Endothelial cell of umbilical vein (primary cell): ENCODE data around the gene ATP8A1. TPM values are rescaled to one million over a fixed set of nuclear protein-coding genes. Genes with fewer than 3 reads are reported as not detected.

Source experiments
- BruUV-seq: library from RNA; stranded (reverse); fragments of 400-500 nt; replicated peaks from 2 replicates; lab custom pipeline; 2021; lab: Mats Ljungman, UMichigan
- CTCF ChIA-PET: fragments of 300-600, 350-600 bp; sonication (Branson Sonifier 250); formaldehyde crosslinking; loops from one replicate; lab custom pipeline; 2021; ENCODE audit warnings: antibody characterized with exemption, inconsistent platforms; lab: Charles Lee
- POLR2A ChIA-PET: fragments of 300-600, 350-600 bp; sonication (Branson Sonifier 250); formaldehyde crosslinking; loops from one replicate; lab custom pipeline; 2021; ENCODE audit warnings: antibody characterized with exemption, inconsistent platforms; lab: Charles Lee
- DNase-seq: peaks from one replicate; pipeline ENCODE4 v3.0.0-alpha.2; 2011; ENCODE audit warnings: low read depth, low spot score
- FAIRE-seq: peaks from 2 replicates; lab custom pipeline; 2011; peaks lifted over from hg19 to GRCh38; lab: Jason Lieb, UNC
- H2AFZ ChIP-seq: 2 replicates; pipeline ENCODE4 v1.6.0; 2012; ENCODE audit warnings: low read depth, low read length, control low read depth, inconsistent platforms
- H3K27ac ChIP-seq: 2 replicates; pipeline ENCODE4 v1.5.1; 2011; ENCODE audit warnings: low read depth, mild to moderate bottlenecking, control low read depth, low read length, moderate library complexity; ENCODE audit not compliant: insufficient read depth
- H3K27me3 ChIP-seq, 2 experiments: 2 replicates each; pipeline versions ENCODE4 v1.6.0 to v1.6.1; 2011; ENCODE audit warnings: low read length in 2 of 2, mixed read lengths in 1 of 2; ENCODE audit not compliant: control insufficient read depth in 2 of 2, insufficient read depth in 2 of 2
- H3K36me3 ChIP-seq, 2 experiments: 2 replicates in 1 of 2; 3 replicates in 1 of 2; pipeline ENCODE4 v1.5.1; 2011; ENCODE audit warnings: low read length in 2 of 2, mild to moderate bottlenecking in 1 of 2, moderate library complexity in 1 of 2; ENCODE audit not compliant: control insufficient read depth in 2 of 2, insufficient read depth in 2 of 2; ENCODE audit errors: extremely low read depth in 1 of 2
- H3K4me1 ChIP-seq: 3 replicates; pipeline ENCODE4 v1.5.1; 2011; ENCODE audit warnings: mild to moderate bottlenecking, low read length; ENCODE audit not compliant: control insufficient read depth, insufficient read depth; ENCODE audit errors: extremely low read depth
- H3K4me2 ChIP-seq: 2 replicates; pipeline ENCODE4 v1.6.1; 2011; ENCODE audit warnings: low read length, control low read depth, mixed read lengths; ENCODE audit not compliant: insufficient read depth
- H3K4me3 ChIP-seq, 3 experiments: fragments of 200-600 bp in 1 of 3; sonication (generic), shearing (Covaris generic) in 1 of 3; replicated peaks in 1 of 3; 2 replicates each; pipeline ENCODE4 v1.5.1; 2011 to 2016; ENCODE audit warnings: control low read depth in 3 of 3, low read length in 3 of 3, mild to moderate bottlenecking in 2 of 3, inconsistent platforms in 1 of 3, low read depth in 1 of 3, moderate library complexity in 1 of 3; ENCODE audit not compliant: insufficient read depth in 1 of 3
- H3K79me2 ChIP-seq: 2 replicates; pipeline ENCODE4 v1.6.0; 2012; ENCODE audit warnings: low read length, inconsistent platforms; ENCODE audit not compliant: control insufficient read depth, insufficient read depth
- H3K9ac ChIP-seq: replicated peaks from 2 replicates; pipeline ENCODE3; 2011; ENCODE audit warnings: low read length, control low read depth; ENCODE audit not compliant: insufficient read depth; ENCODE audit errors: extremely low read depth
- H3K9me1 ChIP-seq: replicated peaks from 3 replicates; pipeline ENCODE4 v1.6.0; 2011; ENCODE audit warnings: mild to moderate bottlenecking, low read length; ENCODE audit not compliant: control insufficient read depth, insufficient read depth; ENCODE audit errors: extremely low read depth
- H3K9me3 ChIP-seq: replicated peaks from 2 replicates; pipeline ENCODE4 v1.5.1; 2012; ENCODE audit warnings: low read length, inconsistent platforms; ENCODE audit not compliant: control insufficient read depth, insufficient read depth
- H4K20me1 ChIP-seq: replicated peaks from 2 replicates; pipeline ENCODE3; 2011; ENCODE audit warnings: mild to moderate bottlenecking, low read length; ENCODE audit not compliant: control insufficient read depth, insufficient read depth; ENCODE audit errors: extremely low read depth
- EZH2 ChIP-seq: IDR thresholded peaks from 2 replicates; pipeline ENCODE4 v1.6.1; 2012; ENCODE audit warnings: borderline replicate concordance, low read depth, mild to moderate bottlenecking, moderate library complexity, low read length, inconsistent platforms; ENCODE audit not compliant: severe bottlenecking
- FOS ChIP-seq: IDR thresholded peaks from 2 replicates; pipeline ENCODE4 v1.6.1; 2011; ENCODE audit warnings: mild to moderate bottlenecking, low read length, moderate library complexity, borderline replicate concordance; ENCODE audit not compliant: insufficient read depth
- GATA2 ChIP-seq: IDR thresholded peaks from 2 replicates; pipeline ENCODE4 v1.7.0; 2011; ENCODE audit warnings: low read depth, mild to moderate bottlenecking, moderate library complexity, mixed read lengths, low read length; ENCODE audit not compliant: insufficient read length, insufficient read depth
- JUN ChIP-seq: IDR thresholded peaks from 2 replicates; pipeline ENCODE4 v1.6.1; 2011; ENCODE audit warnings: borderline replicate concordance, low read depth; ENCODE audit not compliant: insufficient read length, insufficient read depth
- MYC ChIP-seq: IDR thresholded peaks from one replicate; pipeline ENCODE4 v1.6.1; 2011; ENCODE audit warnings: mild to moderate bottlenecking, low read depth, low read length
- POLR2A ChIP-seq: IDR thresholded peaks from 2 replicates; pipeline ENCODE4 v1.6.1; 2012; ENCODE audit warnings: low read depth, mild to moderate bottlenecking, control low read depth, low read length
- POLR2AphosphoS5 ChIP-seq: IDR thresholded peaks from 2 replicates; pipeline ENCODE4 v1.6.1; 2012; ENCODE audit warnings: low read depth, mild to moderate bottlenecking, control low read depth, low read length, moderate library complexity; ENCODE audit not compliant: insufficient read depth
- dilution Hi-C: fragments of 300-500 bp; cut with MboI; formaldehyde crosslinking; loops from one replicate; pipeline ENCODE4 v1.15.0; 2019; ENCODE audit warnings: low sequenced_read_pairs; ENCODE audit not compliant: extremely low pct_ligation_motif_present
- intact Hi-C: fragments of 100-400 bp; cut with micrococcal nuclease; formaldehyde crosslinking; loops from one replicate; pipeline ENCODE4 v1.10.0; 2022
- polyA plus RNA-seq, 4 experiments: library from polyadenylated mRNA; depleted of rRNA in 3 of 4; stranded (reverse) in 3 of 4; unstranded in 1 of 4; fragments of >200 nt; gene quantifications; 2 replicates each; pipeline versions ENCODE4 v1.2.1 to v1.2.3, GENCODE V29; 2011 to 2012; ENCODE audit warnings: missing spikeins in 1 of 4
- total RNA-seq: library from RNA; stranded (reverse); gene quantifications from 2 replicates; pipeline ENCODE4 v1.2.3, GENCODE V29; 2021
- TF ChIP-seq, protein P1 (sequence below), 2 donors: IDR thresholded peaks; 1 replicate in 1 of 2; 2 replicates in 1 of 2; pipeline ENCODE4 v1.5.1; 2011; ENCODE audit warnings: low read length in 2 of 2, mild to moderate bottlenecking in 2 of 2, moderate library complexity in 2 of 2, control low read depth in 1 of 2, inconsistent platforms in 1 of 2, low read depth in 1 of 2; ENCODE audit not compliant: insufficient read depth in 1 of 2; ENCODE audit errors: extremely low read depth in 1 of 2
- TF ChIP-seq, protein P2 (sequence below): IDR thresholded peaks from 2 replicates; pipeline ENCODE4 v1.6.1; 2011; ENCODE audit not compliant: insufficient read depth, insufficient read length

The ATP8A1 gene
- total and polyA plus RNA-seq, 2 donors (not counting 3 experiments of a cell fraction or from before 2014, with no cell fraction given), result 0.97 to 11.5 TPM

DNA sequence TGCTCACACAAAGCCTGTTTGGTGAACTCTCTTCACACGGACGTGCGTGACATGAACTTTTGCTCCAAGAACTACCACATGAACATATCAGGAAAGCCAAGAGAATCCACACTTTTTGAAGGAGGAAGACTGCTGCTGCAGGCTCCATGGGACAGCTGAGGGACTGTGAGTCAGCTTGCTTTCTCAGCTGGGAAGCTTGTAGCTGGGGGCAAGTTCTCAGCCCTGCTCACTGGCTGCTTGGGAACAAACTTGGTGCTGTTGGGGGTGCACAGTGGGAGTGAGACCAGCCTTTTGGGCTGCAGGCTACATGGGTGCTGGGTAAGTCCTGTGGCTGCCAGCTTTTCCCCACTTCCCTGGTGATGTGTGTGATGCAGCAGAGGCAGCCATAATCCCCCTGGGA, 123.9 kb downstream of the ATP8A1 start:
- ChIA-PET CTCF (no interaction called here), POLR2A (no interaction called here)
- H3K4me2 ChIP-seq, result no peak overlapping the region
- H3K79me2 ChIP-seq, result no peaks in the 10 kb centered on the region
- H3K9ac ChIP-seq, result no peak overlapping the region
- H3K27me3 ChIP-seq, result no peaks in the 10 kb centered on the region
- no peak for DNase-seq
- no peaks in the 10 kb centered on the region for H3K9me1 ChIP-seq
- H2AFZ ChIP-seq, result no peak overlapping the region
- intact Hi-C loops (no loop called here), dilution Hi-C loops (no loop called here)
- no peak overlapping the region for H3K4me3 ChIP-seq
- no peaks in the 10 kb centered on the region for H3K36me3 ChIP-seq
- no peaks in the 10 kb centered on the region for H3K4me1 ChIP-seq
- TF ChIP-seq POLR2A (no peak), EZH2 (no peak), JUN (no peak), POLR2AphosphoS5 (no peak), FOS (no peak), GATA2 (no peak), MYC (no peak)
- TF ChIP-seq, protein P1, sequence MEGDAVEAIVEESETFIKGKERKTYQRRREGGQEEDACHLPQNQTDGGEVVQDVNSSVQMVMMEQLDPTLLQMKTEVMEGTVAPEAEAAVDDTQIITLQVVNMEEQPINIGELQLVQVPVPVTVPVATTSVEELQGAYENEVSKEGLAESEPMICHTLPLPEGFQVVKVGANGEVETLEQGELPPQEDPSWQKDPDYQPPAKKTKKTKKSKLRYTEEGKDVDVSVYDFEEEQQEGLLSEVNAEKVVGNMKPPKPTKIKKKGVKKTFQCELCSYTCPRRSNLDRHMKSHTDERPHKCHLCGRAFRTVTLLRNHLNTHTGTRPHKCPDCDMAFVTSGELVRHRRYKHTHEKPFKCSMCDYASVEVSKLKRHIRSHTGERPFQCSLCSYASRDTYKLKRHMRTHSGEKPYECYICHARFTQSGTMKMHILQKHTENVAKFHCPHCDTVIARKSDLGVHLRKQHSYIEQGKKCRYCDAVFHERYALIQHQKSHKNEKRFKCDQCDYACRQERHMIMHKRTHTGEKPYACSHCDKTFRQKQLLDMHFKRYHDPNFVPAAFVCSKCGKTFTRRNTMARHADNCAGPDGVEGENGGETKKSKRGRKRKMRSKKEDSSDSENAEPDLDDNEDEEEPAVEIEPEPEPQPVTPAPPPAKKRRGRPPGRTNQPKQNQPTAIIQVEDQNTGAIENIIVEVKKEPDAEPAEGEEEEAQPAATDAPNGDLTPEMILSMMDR (IDR thresholded peaks at IDR 0.05; ENCODE audit: extremely low read depth in 1 of 2, insufficient read depth in 1 of 2, low read depth in 1 of 2, low read length in 2 of 2), result no peak
- TF ChIP-seq, protein P2, sequence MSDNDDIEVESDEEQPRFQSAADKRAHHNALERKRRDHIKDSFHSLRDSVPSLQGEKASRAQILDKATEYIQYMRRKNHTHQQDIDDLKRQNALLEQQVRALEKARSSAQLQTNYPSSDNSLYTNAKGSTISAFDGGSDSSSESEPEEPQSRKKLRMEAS, result no peak
- no peaks in the 10 kb centered on the region for H4K20me1 ChIP-seq
- no peak for FAIRE-seq
- no peak overlapping the region for H3K27ac ChIP-seq
- BruUV-seq, result no TSS peak
- no peaks in the 10 kb centered on the region for H3K9me3 ChIP-seq
